HTR-8/SVneo (cell line): Measurements from ENCODE around the gene ACAP2.

Source experiments
- DNase-seq: peaks from one replicate; pipeline ENCODE4 v3.0.0; 2011; ENCODE audit warnings: low spot score, mixed read lengths; ENCODE audit not compliant: insufficient read length
- FAIRE-seq: peaks from 2 replicates; lab custom pipeline; 2011; peaks lifted over from hg19 to GRCh38; lab: Jason Lieb, UNC

Gene ACAP2

DNA sequence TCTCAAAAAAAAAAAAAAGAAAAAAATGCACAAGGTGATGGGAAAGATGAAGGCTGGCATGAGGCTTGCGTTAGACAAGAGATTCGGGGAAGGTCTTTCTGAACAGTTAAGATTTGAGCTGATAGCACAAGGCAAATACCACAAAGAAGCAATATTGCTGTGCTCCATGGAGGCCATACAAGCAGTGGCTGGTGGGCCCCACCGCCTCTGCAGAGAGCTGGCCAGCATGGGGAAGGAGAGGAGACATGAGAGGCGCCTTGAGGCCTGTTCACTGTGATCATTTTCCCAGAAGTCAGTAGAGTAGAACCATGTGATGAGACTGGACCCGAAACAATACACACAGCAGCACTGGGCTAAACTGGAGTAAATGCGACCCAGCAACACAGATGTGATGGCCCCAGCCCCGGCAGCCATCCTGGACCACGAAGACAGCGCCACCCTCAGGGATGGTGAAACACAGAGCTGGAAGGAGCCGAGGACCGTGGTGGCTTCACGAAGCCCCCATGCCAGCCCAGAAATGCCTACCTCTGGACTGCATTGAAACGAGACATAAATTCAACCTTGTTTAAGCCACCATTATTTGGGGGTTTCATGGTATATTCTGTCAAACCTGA lies 177.3 kb downstream of the ACAP2 start:
- FAIRE-seq (no peak), DNase-seq (no peak)

DNA sequence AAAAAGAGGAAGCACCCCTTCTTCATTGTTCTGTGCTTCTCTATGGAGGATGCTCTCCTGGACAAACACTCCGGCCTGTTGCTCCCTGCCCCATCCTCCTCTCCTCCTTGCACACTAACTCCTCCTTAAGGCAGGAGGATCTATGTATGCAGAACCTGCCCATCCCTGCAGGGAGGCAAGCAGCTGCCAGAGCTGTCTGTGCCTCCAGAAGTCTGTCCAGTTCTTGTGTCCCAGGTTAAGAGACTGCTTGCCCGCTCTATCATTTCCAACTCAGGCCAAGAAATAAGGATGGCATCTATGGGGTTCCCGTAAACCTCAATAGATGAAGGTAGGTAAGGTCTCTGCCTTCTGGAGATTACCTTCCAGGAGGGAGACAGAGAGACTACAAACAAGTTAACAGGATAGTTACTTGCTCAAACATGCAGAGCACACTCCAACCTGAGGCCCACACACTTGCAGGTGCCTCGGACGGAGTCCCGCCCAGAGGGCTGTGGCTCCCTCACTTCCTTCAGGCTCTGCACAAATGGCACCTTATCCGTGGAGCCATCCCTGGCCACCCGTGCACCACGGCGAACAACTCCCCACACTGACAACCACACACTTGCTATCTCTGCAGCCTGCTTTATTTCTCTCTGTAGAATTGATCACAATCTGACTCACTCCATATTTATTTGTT lies 178.8 kb downstream of the ACAP2 start:
- DNase-seq: no peak
- no peak for FAIRE-seq

DNA sequence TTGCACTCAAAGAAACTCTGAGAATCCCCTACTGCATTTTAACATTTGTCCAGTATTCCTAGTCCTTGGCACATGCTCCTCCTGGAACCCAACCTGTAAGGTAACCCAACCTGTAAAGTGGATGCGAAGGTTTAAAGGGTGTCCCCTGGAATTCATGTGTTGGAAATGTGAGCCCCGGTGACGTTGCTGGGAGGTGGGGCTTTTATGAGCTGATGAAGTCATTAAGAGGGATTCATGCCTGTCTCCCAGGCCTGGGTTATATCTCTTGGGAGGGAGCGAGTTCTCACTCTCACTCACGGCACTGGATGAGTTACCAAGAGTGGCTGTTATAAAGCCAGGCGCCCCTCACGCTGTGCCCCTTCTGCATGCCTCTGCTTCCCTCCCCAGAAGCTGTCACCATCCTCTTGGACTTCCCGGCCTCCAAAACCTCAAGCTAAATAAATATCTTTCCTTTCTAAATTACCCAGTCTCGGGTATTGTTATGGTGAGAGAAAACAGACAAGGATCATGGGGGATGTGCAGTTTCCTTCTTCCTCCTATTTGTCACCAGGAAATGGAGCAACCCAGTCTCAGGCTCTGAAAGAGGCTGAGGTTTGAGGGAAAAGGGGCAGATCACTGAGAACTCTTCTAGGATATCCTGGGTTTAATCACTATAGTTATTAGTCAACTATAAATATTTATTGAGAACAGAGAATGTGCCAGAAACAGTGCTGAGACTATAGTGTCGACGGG lies 179.5 kb downstream of the ACAP2 start:
- DNase-seq: no peak

DNA sequence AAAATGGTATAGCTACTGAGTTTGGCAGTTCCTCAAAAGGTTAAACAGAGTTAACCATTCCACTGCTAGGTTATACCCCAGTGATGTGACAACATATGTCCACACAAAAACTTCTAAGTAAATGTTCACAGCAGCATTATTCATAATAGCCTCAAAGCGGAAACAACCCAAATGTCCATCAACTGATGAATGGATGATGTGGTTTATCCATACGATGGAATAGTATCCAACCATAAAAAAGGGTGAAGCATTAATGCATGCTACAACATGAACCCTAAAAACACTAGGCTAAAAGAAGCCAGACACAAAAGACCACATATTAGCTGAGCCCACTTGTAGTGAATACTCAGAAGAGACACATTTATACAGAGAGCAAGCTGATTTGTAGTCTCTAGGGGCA lies 180.9 kb downstream of the ACAP2 start:
- DNase-seq (no peak), FAIRE-seq (no peak)

More for the DNA sequence above, 179.5 kb downstream of the ACAP2 start:
- FAIRE-seq: no peak

GRCh38 chr3:195260280-195260905 lies 182.4 kb downstream of the ACAP2 start:
- FAIRE-seq (no peak), DNase-seq (peak; percentile 57)

DNA sequence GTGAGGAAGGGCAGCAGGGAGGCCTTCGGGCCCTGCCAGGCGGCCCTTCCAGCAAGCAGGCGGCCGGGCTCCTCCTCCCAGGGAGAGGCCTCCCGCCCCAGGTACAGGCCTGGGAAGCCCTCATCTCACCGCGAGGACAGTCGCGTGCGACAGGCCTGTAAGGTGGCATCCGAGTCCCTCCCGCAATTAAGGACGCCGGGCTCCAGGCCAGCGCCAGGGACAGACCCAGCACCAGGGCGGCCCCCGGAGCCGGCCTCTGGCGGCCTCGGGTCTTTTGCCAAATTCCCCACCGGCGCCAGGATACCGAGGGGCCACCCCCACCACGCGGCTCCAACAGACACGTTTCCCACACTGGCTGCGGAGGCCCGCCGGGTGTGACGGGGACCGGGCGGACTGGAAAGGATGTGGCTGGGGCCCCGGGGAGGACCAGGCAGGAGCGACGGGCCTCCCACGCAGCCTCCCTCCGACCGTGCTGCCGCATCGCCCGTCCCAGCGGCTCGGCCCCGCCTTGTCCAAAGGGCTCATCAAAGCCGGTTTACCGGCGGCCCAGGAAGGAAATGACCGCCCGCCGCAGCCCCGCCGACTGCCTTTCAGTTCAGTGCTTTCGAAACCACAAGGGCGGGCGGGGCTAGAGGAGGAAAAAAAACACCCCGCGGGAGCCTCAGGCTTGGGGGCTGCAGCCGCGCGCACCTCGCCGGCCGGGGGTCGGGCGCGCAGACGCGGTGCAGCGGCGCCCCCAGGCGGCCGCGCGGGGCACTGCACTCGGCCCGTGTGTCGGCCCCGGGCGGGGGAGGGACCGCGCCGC lies 183.1 kb downstream of the ACAP2 start:
- FAIRE-seq (no peak), DNase-seq (peak; percentile 95)

GRCh38 chr3:195259154-195259474 lies 183.7 kb downstream of the ACAP2 start:
- FAIRE-seq (no peak), DNase-seq (no peak)

DNA sequence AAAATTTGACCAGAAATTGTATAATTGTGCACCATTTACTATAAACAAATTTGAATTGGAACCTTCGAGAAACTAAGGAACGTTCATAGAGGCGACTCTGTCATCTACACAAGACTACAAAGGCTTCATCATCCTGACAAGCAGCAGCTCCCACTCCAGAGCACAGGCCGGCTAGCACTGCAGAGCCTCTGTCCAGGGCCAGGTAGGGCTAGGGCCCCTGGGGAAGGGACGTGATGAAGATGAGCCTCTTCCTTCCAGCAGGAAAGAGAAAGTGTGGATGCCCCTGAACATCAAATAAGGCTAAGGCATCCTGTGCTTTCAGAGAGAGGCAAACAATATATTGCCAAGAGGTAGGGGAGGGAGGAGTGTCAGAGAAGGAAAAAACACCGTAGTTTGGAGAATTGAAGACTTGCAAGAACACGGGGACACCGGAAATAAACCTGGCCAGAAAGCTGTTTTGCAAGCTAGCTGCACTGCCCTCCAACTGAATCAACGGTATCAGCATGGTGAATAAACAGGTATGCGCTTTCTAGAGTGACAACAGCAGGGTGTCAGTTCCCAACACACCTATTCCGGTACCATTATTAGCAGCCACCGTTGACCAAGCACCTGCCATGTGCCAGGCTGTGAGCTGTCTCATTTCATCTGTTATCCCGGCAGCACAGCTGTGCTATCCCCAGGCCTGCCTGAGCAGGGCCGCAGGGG lies 184.2 kb downstream of the ACAP2 start:
- DNase-seq (peak; percentile 20), FAIRE-seq (no peak)

- no peak for DNase-seq
- FAIRE-seq: no peak
Measured at GRCh38 chr3:195257454-195258448, 185.1 kb downstream of the ACAP2 start.

- DNase-seq (no peak), FAIRE-seq (no peak)
Measured at GRCh38 chr3:195256639-195257453, 186.0 kb downstream of the ACAP2 start.

DNA sequence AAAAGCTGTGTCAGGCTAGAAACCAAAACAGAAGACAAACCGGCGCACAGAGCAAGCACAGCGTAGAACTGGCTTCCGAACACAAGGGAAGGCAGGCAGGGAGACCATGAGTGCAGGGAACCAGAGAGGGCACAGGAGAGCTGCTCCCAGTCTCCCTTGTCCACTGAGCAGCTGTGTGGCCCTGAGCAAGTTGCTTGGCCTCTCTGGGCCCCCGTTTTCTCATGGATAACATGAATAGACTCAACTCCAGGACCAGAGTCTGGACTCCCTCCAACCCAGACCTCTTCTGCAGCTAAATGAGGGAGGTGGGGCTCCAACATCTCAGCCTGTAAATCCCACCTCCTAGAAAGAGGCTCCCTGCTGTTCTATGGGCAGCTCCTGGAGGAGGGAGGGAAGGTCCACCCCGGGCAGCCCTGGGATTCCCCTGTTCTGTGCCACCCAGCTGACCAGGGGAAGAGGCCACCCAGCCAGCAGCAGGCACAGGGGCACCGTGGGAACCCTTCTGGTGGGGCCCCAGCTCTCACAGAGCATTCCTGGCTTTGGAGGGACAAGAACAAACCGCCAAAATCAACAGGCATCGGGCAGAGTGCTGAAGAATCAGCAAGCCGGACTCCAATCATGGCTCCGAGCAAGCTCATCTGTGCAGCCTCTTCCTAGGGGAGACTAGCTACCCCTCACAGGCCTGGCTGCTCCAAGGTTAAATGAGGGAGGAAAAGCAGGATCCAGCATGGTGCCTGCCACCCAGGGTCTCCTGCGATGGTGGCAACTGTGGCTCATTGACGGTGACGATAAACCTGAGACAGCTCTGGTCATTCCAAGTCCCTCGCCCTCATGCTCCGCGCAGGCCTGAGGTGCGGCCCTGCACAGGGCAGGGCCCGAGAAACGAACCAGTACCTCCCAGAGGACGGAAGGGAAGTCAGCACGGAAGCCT lies 187.0 kb downstream of the ACAP2 start:
- DNase-seq (no peak), FAIRE-seq (no peak)

- DNase-seq (no peak), FAIRE-seq (no peak)
Measured at GRCh38 chr3:195255176-195255500, 187.7 kb downstream of the ACAP2 start.

GRCh38 chr3:195254454-195255175 lies 188.2 kb downstream of the ACAP2 start:
- DNase-seq: no peak
- no peak for FAIRE-seq

DNA sequence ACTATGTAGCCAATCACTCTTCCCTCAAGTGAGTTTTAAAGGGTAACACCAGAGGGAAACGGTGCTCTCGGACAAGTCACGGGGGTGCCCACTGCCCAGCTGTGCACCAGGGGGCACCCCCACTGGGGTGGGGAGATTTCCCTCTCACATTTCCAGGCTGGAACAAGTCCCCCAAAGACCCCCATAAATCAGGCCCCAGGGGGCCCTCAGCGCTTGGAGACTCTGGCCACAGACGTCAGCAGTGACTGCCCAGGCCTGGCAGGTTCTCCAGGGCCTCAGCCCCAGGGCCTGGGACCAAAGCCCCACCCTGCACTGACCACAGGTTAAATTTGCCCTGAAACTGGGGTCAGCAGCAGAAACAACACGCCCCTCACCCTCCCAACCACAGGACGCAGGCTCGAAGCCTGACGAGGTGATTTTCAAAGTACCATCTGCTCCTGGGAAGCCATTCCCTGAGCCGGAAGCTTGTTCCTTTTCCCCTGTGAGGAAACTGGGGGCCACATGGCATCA lies 188.8 kb downstream of the ACAP2 start:
- DNase-seq (no peak), FAIRE-seq (no peak)

DNA sequence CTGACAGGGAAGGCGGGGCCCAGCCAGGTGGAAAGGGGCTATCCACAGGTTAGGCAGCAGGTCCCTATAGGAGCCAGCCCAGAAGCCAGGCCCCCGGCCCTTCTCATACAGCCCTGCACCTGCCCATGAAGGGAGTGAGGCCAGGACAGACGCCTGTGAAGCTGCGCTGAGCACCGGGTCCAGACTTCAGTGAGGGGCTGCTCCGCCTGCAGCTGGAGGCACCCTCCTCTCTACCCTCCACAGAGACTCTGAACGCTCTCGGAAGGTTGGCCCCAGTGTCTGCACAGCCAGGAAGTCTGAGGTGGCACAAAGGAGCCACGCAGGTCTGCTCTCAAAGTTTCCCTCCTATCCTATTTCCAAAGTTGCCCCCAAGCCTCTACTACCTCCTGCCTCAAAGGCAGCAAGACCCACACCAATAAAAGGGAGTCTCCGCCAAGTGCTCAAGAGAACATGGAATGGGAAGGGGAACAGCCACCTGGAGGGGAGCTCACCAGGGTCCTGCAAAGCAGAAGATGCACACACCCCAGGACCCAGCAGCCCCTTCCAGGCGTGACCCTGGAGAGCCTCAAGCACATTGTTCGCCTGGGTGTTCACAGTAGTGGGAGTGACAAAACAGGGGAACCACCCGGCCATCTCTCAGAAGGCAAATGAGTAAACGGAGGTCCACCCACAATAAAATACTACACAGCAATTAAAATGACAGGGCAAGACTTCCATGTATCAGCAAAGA lies 191.3 kb downstream of the ACAP2 start:
- FAIRE-seq (no peak), DNase-seq (no peak)
